Stimulated activated effector memory CD8-positive, alpha-beta T cell treated with anti-CD3 and anti-CD28 coated beads, Interleukin-12 subunit alpha, Interleukin-12 subunit beta, amount 100 ng/mL, for 72 hours (primary cell): ENCODE results near the gene ANKRD65.
"Not testable (repeated sequence)": the region's sequence is repeated elsewhere in the genome, so short reads cannot be mapped to it uniquely, and the experiment has no call there.

ENCODE experiments used
- ATAC-seq: fragments of 150-1000 bp; cut with Tn5 transposase; 2 replicates; pipeline ENCODE4 v1.10.0; 2021
- DNase-seq, 2 donors: peaks; one replicate each; pipeline ENCODE4 v3.0.0; 2021 to 2022; ENCODE audit warnings: low spot score in 2 of 2
- H3K27ac Mint-ChIP-seq: one replicate; pipeline ENCODE4 v1.8.0; 2022; ENCODE audit warnings: mild to moderate bottlenecking, mixed read lengths
- H3K36me3 Mint-ChIP-seq: one replicate; pipeline ENCODE4 v1.8.0; 2022; ENCODE audit warnings: mild to moderate bottlenecking, mixed read lengths
- H3K4me1 Mint-ChIP-seq: one replicate; pipeline ENCODE4 v1.8.0; 2022; ENCODE audit warnings: mixed read lengths
- H3K4me3 Mint-ChIP-seq: one replicate; pipeline ENCODE4 v1.8.0; 2022; ENCODE audit warnings: mild to moderate bottlenecking, mixed read lengths
- H3K9me3 Mint-ChIP-seq: one replicate; pipeline ENCODE4 v1.8.0; 2022; ENCODE audit warnings: mixed read lengths

Gene ANKRD65

DNA sequence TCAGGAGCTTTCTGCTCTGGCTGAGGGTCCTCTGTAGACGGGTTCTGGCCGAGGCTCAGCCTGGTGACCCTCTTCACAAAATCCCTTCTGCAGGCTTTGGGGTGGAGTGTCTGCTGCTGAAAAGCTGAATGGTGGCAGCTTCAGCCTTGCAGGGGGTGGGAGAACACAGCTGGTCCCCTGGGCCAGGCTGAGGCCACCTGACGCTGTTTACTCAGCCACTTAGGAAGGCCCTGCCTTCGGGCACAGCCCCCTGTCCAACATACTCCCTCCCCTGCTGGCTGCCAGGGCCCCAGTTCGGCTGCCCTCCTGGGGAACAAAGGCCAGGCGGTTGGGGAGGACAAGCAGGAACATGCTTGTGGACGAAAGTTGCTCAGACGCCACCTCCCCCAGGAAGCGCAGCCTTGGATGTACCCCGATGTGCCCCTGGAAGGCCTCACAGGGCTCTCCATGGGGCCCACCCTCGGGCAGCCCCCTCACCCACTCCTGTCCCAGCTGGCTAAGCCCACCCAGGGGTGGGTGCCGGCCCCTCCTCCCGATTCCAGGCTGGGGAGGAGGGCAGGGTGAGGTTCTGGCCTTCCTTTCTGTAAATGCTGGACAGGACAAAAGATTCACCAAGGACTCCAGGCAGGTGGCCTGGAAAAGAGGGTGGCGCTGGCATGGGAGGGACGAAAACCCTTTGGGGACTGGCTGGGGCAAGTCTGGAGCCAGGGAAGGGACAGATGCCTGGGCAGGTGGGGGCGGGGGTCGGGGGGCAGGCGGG is at the start of gene ANKRD65:
TSS of gene ANKRD65 (minus strand) at position 130 of the 760 bp plus-strand sequence. CDS start 271 bp downstream, outside the sequence.
- no peak for ATAC-seq
- Mint-ChIP-seq H3K4me1 (peaks cover 17% of the 10 kb centered on the region), H3K27ac (no peak within 1 kb of the TSS), H3K9me3 (no peaks in the 10 kb centered on the region), H3K36me3 (no peaks in the 10 kb centered on the region), H3K4me3 (no peak within 1 kb of the TSS)
- DNase-seq: no peak

DNA sequence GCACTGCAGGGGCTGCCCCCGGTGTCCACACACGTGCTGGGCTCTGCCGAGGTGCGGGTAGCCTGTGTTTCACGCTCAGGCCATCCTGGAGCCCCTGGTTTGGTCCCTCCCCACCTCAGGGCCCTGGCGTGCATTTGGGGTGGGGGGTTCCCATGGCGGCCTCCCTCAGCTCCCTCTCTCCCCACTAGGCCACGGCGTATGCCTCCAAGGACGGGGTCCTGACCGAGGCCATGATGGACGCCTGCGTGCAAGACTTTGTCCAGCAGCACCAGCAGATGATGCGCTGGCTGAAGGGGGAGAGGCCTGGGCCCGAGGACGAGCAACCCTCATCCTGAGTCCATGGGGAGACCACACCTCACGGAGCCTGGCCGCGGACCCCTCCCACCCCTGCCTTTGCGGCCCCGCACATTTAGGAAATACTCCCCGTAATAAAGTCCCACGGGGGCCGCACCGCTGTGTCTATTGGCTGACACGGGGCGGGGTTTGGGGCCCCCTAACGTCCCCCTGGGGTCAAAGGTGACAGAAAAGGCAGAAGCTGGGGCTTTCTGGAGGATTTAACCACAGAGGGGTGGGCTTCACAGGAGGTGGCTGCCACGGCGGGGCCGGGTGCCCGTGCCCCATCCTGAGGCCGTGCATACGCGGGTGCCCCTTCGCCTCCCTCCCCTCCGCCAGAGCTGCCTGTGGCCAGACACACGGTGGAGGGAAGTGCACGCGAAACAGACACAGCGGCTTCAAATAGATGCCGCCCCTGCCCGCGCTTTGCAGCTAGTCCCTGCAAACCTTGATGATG is 47.3 kb upstream of the ANKRD65 start:
- not testable (repeated sequence) for H3K27ac Mint-ChIP-seq, H3K9me3 Mint-ChIP-seq, H3K4me1 Mint-ChIP-seq, ATAC-seq, DNase-seq, H3K36me3 Mint-ChIP-seq, H3K4me3 Mint-ChIP-seq

DNA sequence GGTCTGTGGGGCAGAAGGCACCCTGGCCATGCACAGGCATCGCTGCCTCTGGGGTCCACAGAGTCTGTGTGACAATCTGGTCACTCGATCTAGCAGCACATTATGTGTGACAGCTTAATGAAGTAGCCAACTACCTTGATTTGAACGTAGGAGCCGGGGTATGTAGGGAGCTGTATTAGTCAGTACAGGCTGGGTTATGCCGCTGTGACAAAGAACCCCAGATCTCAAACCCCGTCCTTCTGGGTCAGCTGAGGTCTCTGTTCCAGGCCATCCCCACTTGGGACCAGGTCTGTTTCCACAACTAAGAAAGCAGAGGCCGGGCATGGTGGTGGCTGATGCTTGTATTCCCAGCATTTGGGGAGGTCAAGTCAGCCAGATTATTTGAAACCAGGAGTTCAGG is 42.2 kb upstream of the ANKRD65 start:
- Mint-ChIP-seq H3K4me3 (no peak overlapping the region), H3K27ac (no peak overlapping the region), H3K4me1 (no peaks in the 10 kb centered on the region), H3K9me3 (no peaks in the 10 kb centered on the region), H3K36me3 (no peaks in the 10 kb centered on the region)
- ATAC-seq: no peak
- no peak for DNase-seq

DNA sequence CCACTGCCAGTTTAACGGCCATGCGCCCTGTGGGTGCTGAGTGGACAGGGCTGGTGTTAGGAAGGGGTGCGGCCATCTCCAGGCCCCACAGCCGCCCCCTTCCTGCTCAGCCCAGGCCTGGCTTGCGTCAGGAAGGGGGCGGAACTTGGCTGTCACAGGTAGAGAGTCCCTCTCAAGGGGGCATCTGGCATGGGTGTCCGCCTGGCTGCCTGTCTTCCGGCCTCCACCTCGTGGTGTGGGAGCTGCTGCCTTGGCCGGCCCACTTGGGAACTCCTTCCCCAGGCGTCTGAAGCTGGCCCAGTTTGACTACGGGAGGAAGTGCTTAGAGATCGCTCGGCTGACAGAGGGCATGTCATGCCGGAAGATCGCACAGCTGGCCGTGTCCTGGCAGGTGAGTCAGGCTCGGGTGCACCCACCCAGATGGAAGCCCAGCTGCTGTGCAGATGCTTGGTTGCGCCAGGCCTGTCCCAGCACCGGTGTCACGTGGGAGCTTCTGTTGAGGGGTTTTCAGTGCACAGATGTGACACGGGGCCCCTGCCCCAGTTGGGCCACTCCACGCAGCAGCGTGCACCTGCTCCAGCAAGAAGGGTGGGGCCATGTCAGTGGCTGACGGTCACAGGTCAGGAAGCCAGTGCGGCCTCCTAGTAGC is 41.4 kb upstream of the ANKRD65 start:
- peak overlapping the region; percentile 43 for H3K27ac Mint-ChIP-seq
- no peaks in the 10 kb centered on the region for H3K9me3 Mint-ChIP-seq
- ATAC-seq (peak; percentile 74), DNase-seq (no peak)
- peak overlapping the region; percentile 62 for H3K4me3 Mint-ChIP-seq
- no peaks in the 10 kb centered on the region for H3K36me3 Mint-ChIP-seq
- no peaks in the 10 kb centered on the region for H3K4me1 Mint-ChIP-seq

DNA sequence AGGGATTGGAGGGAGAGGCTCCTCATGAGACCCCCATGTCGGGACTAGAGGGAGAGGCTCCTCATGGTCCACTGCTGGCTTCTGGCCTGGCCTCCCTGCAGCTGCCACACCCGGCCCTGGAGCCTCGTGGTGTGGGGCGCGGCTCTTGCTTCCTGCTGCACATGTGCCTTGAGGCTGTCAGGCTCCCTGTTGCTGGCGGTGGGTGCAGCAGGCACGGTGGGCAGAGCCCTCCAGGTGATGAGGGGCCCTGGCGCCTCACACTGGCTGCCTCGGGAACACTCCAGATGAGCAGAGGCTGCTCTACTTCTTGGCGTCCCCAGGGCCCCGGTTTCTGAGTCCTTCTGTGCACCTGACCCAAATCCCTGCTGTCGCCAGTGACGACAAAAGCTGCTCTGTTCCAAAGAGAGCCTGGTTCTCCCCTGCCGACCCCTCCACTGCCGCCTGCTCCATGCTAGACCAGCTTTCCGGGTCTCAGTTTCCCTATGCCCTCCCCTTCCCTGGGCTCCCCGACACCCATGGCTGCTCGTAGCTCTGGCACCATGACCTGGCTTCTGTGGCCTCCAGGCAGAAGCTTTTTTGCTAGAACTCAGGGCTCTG is 40.7 kb upstream of the ANKRD65 start:
- Mint-ChIP-seq H3K4me1 (no peaks in the 10 kb centered on the region), H3K27ac (peak overlapping the region; percentile 43), H3K36me3 (no peaks in the 10 kb centered on the region), H3K4me3 (peak overlapping the region; percentile 62), H3K9me3 (no peaks in the 10 kb centered on the region)
- peak; percentile 3 for ATAC-seq
- no peak for DNase-seq

DNA sequence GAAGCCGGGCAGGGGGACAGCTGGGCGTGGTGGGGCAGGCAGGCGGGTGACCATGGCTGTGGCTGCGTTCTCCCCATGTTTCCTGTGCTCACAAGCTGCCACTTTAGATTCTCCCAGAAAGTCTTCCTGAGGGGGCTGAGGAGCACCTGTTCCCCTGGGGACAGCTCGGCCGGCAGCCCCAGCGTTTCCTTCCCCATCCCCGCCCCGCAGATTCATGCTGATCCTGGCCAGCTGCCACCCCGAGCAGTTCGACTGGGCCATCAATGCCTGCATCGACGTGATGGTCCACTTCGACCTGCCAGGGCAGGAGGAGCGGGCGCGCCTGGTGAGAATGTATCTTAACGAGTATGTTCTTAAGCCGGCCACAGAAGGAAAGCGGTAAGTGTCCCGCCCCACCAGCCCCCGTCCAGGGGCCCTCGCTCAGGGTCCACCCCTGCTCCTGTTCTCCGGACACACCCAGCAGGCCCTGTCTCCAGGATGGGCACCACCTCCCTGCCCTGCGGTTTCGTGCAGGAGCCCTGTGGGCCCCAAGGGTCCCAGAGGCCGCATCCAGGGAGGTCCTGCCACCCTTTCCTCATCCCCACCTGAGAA is 39.6 kb upstream of the ANKRD65 start:
- Mint-ChIP-seq H3K4me1 (no peaks in the 10 kb centered on the region), H3K4me3 (no peak overlapping the region)
- no peak for ATAC-seq

DNA sequence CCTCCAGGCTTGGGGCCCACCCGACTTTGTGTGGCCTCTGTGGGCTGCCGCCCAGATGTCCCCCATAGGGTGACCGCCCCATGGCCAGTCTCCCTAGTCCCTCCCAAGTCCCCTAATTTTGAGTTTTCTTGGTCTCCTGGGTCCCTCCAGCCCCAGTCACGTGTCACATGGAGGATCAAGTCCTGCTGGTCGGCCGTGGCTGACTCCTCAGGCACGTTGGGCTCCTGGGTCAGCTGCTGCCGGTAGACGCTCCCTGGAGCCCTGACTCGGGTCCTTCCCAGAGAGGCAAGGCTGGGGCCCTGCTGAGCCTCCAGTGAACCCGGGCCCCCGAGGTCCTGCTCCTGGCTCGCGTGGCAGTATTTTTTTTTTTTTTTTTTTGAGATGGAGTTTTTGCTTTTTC is 38.6 kb upstream of the ANKRD65 start:
- not testable (repeated sequence) for DNase-seq

More for the DNA sequence above, 39.6 kb upstream of the ANKRD65 start:
- H3K9me3 Mint-ChIP-seq: no peaks in the 10 kb centered on the region
- no peaks in the 10 kb centered on the region for H3K36me3 Mint-ChIP-seq
- no peak overlapping the region for H3K27ac Mint-ChIP-seq
- DNase-seq: no peak

DNA sequence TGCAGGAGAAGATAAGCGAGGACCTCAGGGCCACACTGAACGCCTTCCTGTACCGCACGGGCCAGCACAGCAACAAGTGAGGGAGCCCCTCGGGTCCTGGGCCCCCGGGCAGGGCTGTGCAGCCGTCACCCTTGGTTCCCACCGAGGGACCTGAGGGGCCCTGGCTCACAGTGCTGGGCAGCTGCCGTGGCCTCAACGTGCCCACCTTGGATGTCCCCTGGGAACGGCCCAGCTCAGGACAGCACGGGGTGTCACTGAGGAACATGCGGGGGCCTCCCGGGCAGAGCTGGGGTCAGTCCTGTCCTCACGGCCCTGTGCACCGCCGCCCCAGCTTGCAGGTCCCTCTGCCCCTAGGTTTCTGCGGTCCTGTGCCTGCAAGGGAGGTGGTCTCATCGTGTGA is 38.1 kb upstream of the ANKRD65 start:
- not testable (repeated sequence) for ATAC-seq, H3K36me3 Mint-ChIP-seq, DNase-seq, H3K4me3 Mint-ChIP-seq, H3K4me1 Mint-ChIP-seq, H3K9me3 Mint-ChIP-seq, H3K27ac Mint-ChIP-seq

More for the DNA sequence above, 38.6 kb upstream of the ANKRD65 start:
- H3K4me3 Mint-ChIP-seq, H3K4me1 Mint-ChIP-seq, H3K27ac Mint-ChIP-seq, ATAC-seq, H3K36me3 Mint-ChIP-seq, H3K9me3 Mint-ChIP-seq: not testable (repeated sequence)

DNA sequence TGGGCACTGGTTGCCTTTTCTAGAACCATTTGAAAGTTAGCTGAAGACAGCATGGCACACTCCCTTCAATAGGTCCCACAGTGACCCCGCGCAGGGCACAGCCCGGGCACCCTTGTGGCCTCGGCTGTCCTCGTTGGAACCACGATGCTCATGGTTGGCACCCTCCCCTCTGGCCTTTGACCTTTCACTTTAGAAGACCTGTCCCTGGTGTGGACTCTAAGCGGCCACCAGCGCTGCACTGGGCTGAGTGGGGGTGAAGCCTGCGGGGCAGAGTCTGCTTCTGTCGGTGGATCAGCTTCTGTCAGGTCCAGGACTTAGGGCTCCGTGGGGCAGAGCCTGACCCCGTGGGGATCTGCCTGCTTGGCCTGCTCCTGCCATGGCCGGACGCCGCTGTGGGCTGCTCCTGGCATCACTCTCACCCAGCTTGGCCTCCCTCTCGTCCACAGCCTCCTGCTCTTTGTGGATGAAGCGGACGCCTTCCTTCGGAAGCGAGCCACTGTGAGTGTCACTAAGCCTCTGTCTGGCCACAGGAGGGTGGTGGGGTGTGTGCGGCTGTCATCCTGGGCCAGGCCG is 35.7 kb upstream of the ANKRD65 start:
- H3K4me3 Mint-ChIP-seq, H3K4me1 Mint-ChIP-seq, H3K9me3 Mint-ChIP-seq, DNase-seq, H3K36me3 Mint-ChIP-seq, H3K27ac Mint-ChIP-seq, ATAC-seq: not testable (repeated sequence)

DNA sequence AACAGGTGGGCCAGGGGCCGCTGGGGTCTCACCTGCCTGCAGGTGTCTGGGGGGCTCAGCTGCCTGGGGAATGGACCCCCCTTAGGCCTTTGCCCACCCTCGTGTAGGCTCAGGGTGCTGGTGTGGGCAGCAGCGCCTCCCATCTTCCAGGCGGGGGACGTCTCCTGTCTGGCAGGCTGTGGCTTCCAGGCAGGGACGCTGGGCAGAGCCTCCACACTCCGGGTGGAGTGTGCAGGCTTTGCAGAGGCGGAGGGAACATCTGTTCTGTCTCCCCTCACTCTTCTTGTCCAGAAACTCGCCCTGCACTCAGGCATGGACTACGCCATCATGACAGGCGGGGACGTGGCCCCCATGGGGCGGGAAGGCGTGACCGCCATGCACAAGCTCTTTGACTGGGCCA is 34.9 kb upstream of the ANKRD65 start:
- not testable (repeated sequence) for ATAC-seq, DNase-seq, H3K9me3 Mint-ChIP-seq, H3K4me1 Mint-ChIP-seq, H3K36me3 Mint-ChIP-seq, H3K27ac Mint-ChIP-seq, H3K4me3 Mint-ChIP-seq

DNA sequence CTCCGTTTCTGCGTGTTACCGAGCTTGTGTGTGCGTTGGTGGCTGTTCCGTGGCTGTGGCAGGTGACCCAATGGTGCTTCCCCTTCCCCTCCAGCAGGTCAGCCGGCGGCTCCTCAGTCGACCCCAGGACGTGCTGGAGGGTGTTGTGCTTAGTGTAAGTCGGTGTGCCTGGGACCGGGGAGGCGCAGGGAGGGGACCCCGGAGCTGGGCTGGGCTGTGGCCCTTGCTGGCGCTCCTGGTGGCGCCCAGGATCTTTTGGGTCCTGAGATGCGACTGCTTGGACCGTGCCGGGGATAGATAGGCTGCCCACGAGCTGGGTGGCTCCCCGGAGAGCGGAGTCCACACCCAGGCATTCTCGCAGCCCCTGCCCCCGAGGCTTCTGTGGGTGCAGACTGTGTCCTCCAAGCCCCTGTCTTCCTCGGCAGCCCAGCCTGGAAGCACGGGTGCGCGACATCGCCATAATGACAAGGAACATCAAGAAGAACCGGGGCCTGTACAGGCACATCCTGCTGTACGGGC is 34.3 kb upstream of the ANKRD65 start:
- no peaks in the 10 kb centered on the region for H3K4me1 Mint-ChIP-seq
- no peak for ATAC-seq
- no peaks in the 10 kb centered on the region for H3K36me3 Mint-ChIP-seq
- H3K4me3 Mint-ChIP-seq: no peak overlapping the region
- no peak overlapping the region for H3K27ac Mint-ChIP-seq
- no peak for DNase-seq
- H3K9me3 Mint-ChIP-seq: no peaks in the 10 kb centered on the region

DNA sequence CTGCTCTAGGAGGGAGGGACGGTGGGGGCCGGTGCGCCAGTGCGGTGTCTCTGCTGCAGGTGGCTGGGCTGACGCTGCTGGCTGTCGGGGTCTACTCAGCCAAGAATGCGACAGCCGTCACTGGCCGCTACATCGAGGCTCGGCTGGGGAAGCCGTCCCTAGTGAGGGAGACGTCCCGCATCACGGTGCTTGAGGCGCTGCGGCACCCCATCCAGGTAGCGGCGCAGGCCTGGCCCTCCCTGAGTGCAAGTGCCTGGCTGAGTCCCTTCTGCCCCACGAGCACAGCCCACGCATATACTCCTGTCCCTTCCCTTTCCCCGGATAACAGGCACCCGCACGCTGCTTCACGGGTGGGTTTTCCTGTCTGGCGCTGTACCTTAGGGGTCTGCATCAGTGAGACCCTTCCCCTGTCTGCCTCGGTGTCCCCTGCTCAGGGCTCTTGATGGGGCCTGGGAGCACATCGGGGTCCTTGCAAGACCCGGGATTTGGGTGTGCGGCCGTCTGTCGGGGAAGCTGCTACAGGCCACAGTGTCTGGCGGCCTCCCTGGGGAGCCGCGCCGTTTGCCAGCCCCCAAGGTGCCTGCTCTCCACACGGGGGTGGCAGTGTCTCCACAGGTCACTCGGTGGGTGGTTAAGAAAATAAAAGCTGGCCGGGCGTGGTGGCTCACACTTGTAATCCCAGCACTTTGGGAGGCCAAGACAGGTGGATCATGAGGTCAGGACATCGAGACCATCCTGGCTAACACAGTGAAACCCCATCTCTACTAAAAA is 33.4 kb upstream of the ANKRD65 start:
- ATAC-seq, DNase-seq, H3K9me3 Mint-ChIP-seq, H3K36me3 Mint-ChIP-seq, H3K27ac Mint-ChIP-seq, H3K4me3 Mint-ChIP-seq, H3K4me1 Mint-ChIP-seq: not testable (repeated sequence)

DNA sequence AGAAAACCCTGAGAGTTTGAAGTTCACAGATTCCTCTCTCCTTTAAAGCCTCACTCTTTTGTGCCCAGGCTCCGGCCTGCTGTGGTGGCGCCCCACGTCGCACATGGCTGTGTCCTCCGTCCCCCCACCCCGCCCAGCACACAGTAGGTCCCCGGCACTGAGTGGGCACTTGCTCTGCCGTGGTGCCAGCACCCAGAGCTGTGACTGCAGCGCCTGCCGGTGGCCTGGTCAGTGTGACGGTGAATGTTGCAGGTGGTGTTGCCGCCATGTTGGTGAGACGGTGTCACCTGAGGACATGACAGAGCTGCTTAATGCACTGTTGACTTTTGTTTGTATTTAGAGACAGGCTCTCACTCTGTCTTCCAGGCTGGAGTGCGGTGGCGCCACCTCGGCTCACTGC is 31.8 kb upstream of the ANKRD65 start:
- Mint-ChIP-seq H3K36me3 (no peaks in the 10 kb centered on the region), H3K4me1 (no peaks in the 10 kb centered on the region), H3K27ac (no peak overlapping the region), H3K4me3 (no peak overlapping the region), H3K9me3 (no peaks in the 10 kb centered on the region)
- no peak for DNase-seq
- no peak for ATAC-seq

DNA sequence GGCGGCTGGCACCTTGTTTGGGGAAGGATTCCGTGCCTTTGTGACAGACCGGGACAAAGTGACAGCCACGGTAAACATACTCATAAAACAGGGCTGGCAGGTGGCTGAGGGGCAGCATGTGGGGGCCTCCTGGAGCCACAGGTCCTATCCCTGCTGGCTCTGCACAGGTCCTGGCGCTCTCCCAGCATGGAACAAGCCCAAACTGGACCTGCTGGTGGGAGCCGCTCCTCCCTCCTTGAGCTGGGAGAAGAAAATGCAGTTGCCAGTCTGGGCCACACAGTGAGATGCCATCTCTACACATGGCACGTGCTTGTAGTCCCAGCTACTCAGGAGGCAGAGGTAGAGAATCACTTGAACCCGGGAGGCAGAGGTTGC is 31.3 kb upstream of the ANKRD65 start:
- not testable (repeated sequence) for H3K36me3 Mint-ChIP-seq, H3K9me3 Mint-ChIP-seq, H3K27ac Mint-ChIP-seq, H3K4me3 Mint-ChIP-seq, DNase-seq, H3K4me1 Mint-ChIP-seq, ATAC-seq
